ENCODE data around the gene LACC1. TPM values are rescaled to one million over a fixed set of nuclear protein-coding genes. Genes with fewer than 3 reads are reported as not detected.
A peak's percentile ranks its signal among the peaks of the same experiment; 100 is the strongest.

The LACC1 gene
- total and polyA plus RNA-seq, 2 of the 13 experiments (the other 11 are each of a cell fraction or from before 2014, with no cell fraction given) = 0.92 to 1.7 TPM

- TF ChIP-seq ZNF687 (CRISPR knock-in tag; IDR thresholded peaks at IDR 0.05) (peak; percentile 97), TCF7 (IDR thresholded peaks at IDR 0.05; ENCODE audit: low read depth) (no peak), ZSCAN30 (CRISPR knock-in tag; IDR thresholded peaks at IDR 0.05) (no peak), ZBTB37 (CRISPR knock-in tag; IDR thresholded peaks at IDR 0.05) (no peak), TBL1XR1 (IDR thresholded peaks at IDR 0.05; ENCODE audit: borderline replicate concordance, low read length, partially characterized antibody) (no peak), CBFB (CRISPR knock-in tag; IDR thresholded peaks at IDR 0.05) (peak; percentile 26), SOX5 (CRISPR knock-in tag; IDR thresholded peaks at IDR 0.05; ENCODE audit: borderline replicate concordance) (no peak), ZNF800 (CRISPR knock-in tag; IDR thresholded peaks at IDR 0.05) (no peak), WIZ (CRISPR knock-in tag; IDR thresholded peaks at IDR 0.05) (no peak), MEF2D (CRISPR knock-in tag; IDR thresholded peaks at IDR 0.05) (no peak), MTA1 (CRISPR knock-in tag; IDR thresholded peaks at IDR 0.05; ENCODE audit: borderline replicate concordance) (peak; percentile 18; the same call in 1 of the 2 replicates), FOXK2 (IDR thresholded peaks at IDR 0.05) (no peak), ARID4A (CRISPR knock-in tag; IDR thresholded peaks at IDR 0.05; ENCODE audit: borderline replicate concordance) (peak; percentile 81; the same call in 1 of the 2 replicates), CTCF (CRISPR knock-in tag; IDR thresholded peaks at IDR 0.05) (no peak)
Measured at GRCh38 chr13:43878892-43879754, 581 bp upstream of the LACC1 start, which contains the start of gene CCDC122 (continued).

Data from HepG2 (cell line).